ENCODE results near the gene RUNDC1. TPM values are rescaled to one million over a fixed set of nuclear protein-coding genes. Genes with fewer than 3 reads are reported as not detected.
A peak's percentile ranks its signal among the peaks of the same experiment; 100 is the strongest.

RUNDC1 gene
- total and polyA plus RNA-seq, 5 donors from 2014 or later: 10.6 to 15.2 (median 14.1) TPM

GRCh38 chr17:43028221-43028861 is 48.0 kb downstream of the RUNDC1 start:
- Mint-ChIP-seq H3K4me1 (peaks cover 0 to 16% (median 8%) of the 10 kb centered on the region in 4 donors), H3K27me3 (no peaks in the 10 kb centered on the region), H3K36me3 (no peaks in the 10 kb centered on the region), H3K4me3 (peak overlapping the region in 2 of 4 donors; percentile 39 to 90), H3K27ac (peak overlapping the region in 2 of 3 donors; percentile 14 to 34), H3K9me3 (no peaks in the 10 kb centered on the region)
- Histone ChIP-seq H3K4me3 (ENCODE audit: low read depth, low read length) (no peak overlapping the region), H3K27me3 (ENCODE audit: control insufficient read depth, insufficient read depth, low read length) (no peaks in the 10 kb centered on the region), H3K9me3 (ENCODE audit: control insufficient read depth in 2 of 2, low read length in 2 of 2) (no peaks in the 10 kb centered on the region), H3K36me3 (ENCODE audit: control insufficient read depth, insufficient read depth, low read length) (no peaks in the 10 kb centered on the region), H3K4me1 (ENCODE audit: control insufficient read depth, insufficient read depth, low read length, poor library complexity, severe bottlenecking) (peaks cover 16% of the 10 kb centered on the region), H3K27ac (ENCODE audit: insufficient read depth, low read length, poor library complexity, severe bottlenecking) (no peak overlapping the region)
- DNase-seq (no peak), ATAC-seq (ENCODE audit: low read depth in 2 of 2) (no peak)

- ATAC-seq (ENCODE audit: low read depth in 2 of 2): no peak
- no peaks in the 10 kb centered on the region for H3K9me3 ChIP-seq (ENCODE audit: control insufficient read depth in 2 of 2, low read length in 2 of 2)
- no peak overlapping the region for H3K27ac Mint-ChIP-seq
- H3K27ac ChIP-seq (ENCODE audit: insufficient read depth, low read length, poor library complexity, severe bottlenecking): no peak overlapping the region
- H3K9me3 Mint-ChIP-seq: no peaks in the 10 kb centered on the region
- no peak for DNase-seq
- H3K4me1 Mint-ChIP-seq: peaks cover 0 to 6% (median 1%) of the 10 kb centered on the region in 4 donors
- H3K27me3 ChIP-seq (ENCODE audit: control insufficient read depth, insufficient read depth, low read length): no peaks in the 10 kb centered on the region
- H3K36me3 ChIP-seq (ENCODE audit: control insufficient read depth, insufficient read depth, low read length): no peaks in the 10 kb centered on the region
- H3K4me1 ChIP-seq (ENCODE audit: control insufficient read depth, insufficient read depth, low read length, poor library complexity, severe bottlenecking): peaks cover 3% of the 10 kb centered on the region
- H3K4me3 Mint-ChIP-seq: peak overlapping the region in 1 of 4 donors; percentile 80
- no peak overlapping the region for H3K4me3 ChIP-seq (ENCODE audit: low read depth, low read length)
- no peaks in the 10 kb centered on the region for H3K36me3 Mint-ChIP-seq
- H3K27me3 Mint-ChIP-seq: no peaks in the 10 kb centered on the region
These were observed 49.9 kb downstream of the RUNDC1 start for GRCh38 chr17:43030137-43030767.

GRCh38 chr17:43031666-43032065 is 51.3 kb downstream of the RUNDC1 start:
- Mint-ChIP-seq H3K27me3 (no peaks in the 10 kb centered on the region), H3K4me1 (peaks cover 0 to 6% (median 0%) of the 10 kb centered on the region in 4 donors), H3K9me3 (no peaks in the 10 kb centered on the region), H3K27ac (no peak overlapping the region), H3K36me3 (no peaks in the 10 kb centered on the region), H3K4me3 (no peak overlapping the region)
- Histone ChIP-seq H3K27ac (ENCODE audit: insufficient read depth, low read length, poor library complexity, severe bottlenecking) (no peak overlapping the region), H3K36me3 (ENCODE audit: control insufficient read depth, insufficient read depth, low read length) (no peaks in the 10 kb centered on the region), H3K9me3 (ENCODE audit: control insufficient read depth in 2 of 2, low read length in 2 of 2) (no peaks in the 10 kb centered on the region), H3K4me1 (ENCODE audit: control insufficient read depth, insufficient read depth, low read length, poor library complexity, severe bottlenecking) (no peaks in the 10 kb centered on the region), H3K4me3 (ENCODE audit: low read depth, low read length) (no peak overlapping the region), H3K27me3 (ENCODE audit: control insufficient read depth, insufficient read depth, low read length) (no peaks in the 10 kb centered on the region)
- no peak for ATAC-seq (ENCODE audit: low read depth in 2 of 2)
- no peak for DNase-seq

GRCh38 chr17:43033948-43034881 is 53.9 kb downstream of the RUNDC1 start:
- DNase-seq (no peak), ATAC-seq (ENCODE audit: low read depth in 2 of 2) (no peak)
- Mint-ChIP-seq H3K4me1 (peaks cover 0 to 6% (median 0%) of the 10 kb centered on the region in 4 donors), H3K27me3 (no peaks in the 10 kb centered on the region), H3K4me3 (no peak overlapping the region), H3K27ac (peak overlapping the region in 1 of 3 donors; percentile 20), H3K36me3 (no peaks in the 10 kb centered on the region), H3K9me3 (no peaks in the 10 kb centered on the region)
- Histone ChIP-seq H3K36me3 (ENCODE audit: control insufficient read depth, insufficient read depth, low read length) (no peaks in the 10 kb centered on the region), H3K4me3 (ENCODE audit: low read depth, low read length) (no peak overlapping the region), H3K27me3 (ENCODE audit: control insufficient read depth, insufficient read depth, low read length) (no peaks in the 10 kb centered on the region), H3K9me3 (ENCODE audit: control insufficient read depth in 2 of 2, low read length in 2 of 2) (no peaks in the 10 kb centered on the region), H3K4me1 (ENCODE audit: control insufficient read depth, insufficient read depth, low read length, poor library complexity, severe bottlenecking) (no peaks in the 10 kb centered on the region), H3K27ac (ENCODE audit: insufficient read depth, low read length, poor library complexity, severe bottlenecking) (no peak overlapping the region)

GRCh38 chr17:43034894-43035293 is 54.5 kb downstream of the RUNDC1 start:
- Mint-ChIP-seq H3K4me3 (no peak overlapping the region), H3K9me3 (no peaks in the 10 kb centered on the region), H3K27me3 (no peaks in the 10 kb centered on the region), H3K27ac (no peak overlapping the region), H3K4me1 (peaks cover 0 to 6% (median 0%) of the 10 kb centered on the region in 4 donors), H3K36me3 (no peaks in the 10 kb centered on the region)
- H3K36me3 ChIP-seq (ENCODE audit: control insufficient read depth, insufficient read depth, low read length): no peaks in the 10 kb centered on the region
- ATAC-seq (ENCODE audit: low read depth in 2 of 2) (no peak), DNase-seq (no peak)
- H3K27ac ChIP-seq (ENCODE audit: insufficient read depth, low read length, poor library complexity, severe bottlenecking): no peak overlapping the region
- H3K4me3 ChIP-seq (ENCODE audit: low read depth, low read length): no peak overlapping the region
- no peaks in the 10 kb centered on the region for H3K27me3 ChIP-seq (ENCODE audit: control insufficient read depth, insufficient read depth, low read length)
- no peaks in the 10 kb centered on the region for H3K4me1 ChIP-seq (ENCODE audit: control insufficient read depth, insufficient read depth, low read length, poor library complexity, severe bottlenecking)
- H3K9me3 ChIP-seq (ENCODE audit: control insufficient read depth in 2 of 2, low read length in 2 of 2): no peaks in the 10 kb centered on the region

GRCh38 chr17:43039646-43040045 is 59.3 kb downstream of the RUNDC1 start:
- no peak overlapping the region for H3K27ac ChIP-seq (ENCODE audit: insufficient read depth, low read length, poor library complexity, severe bottlenecking)
- no peaks in the 10 kb centered on the region for H3K36me3 Mint-ChIP-seq
- H3K9me3 Mint-ChIP-seq: no peaks in the 10 kb centered on the region
- H3K27ac Mint-ChIP-seq: peak overlapping the region in 2 of 3 donors; percentile 12 to 42
- H3K4me1 Mint-ChIP-seq: no peaks in the 10 kb centered on the region
- H3K27me3 Mint-ChIP-seq: no peaks in the 10 kb centered on the region
- DNase-seq: no peak
- no peaks in the 10 kb centered on the region for H3K27me3 ChIP-seq (ENCODE audit: control insufficient read depth, insufficient read depth, low read length)
- no peak for ATAC-seq (ENCODE audit: low read depth in 2 of 2)
- no peaks in the 10 kb centered on the region for H3K4me1 ChIP-seq (ENCODE audit: control insufficient read depth, insufficient read depth, low read length, poor library complexity, severe bottlenecking)
- no peaks in the 10 kb centered on the region for H3K36me3 ChIP-seq (ENCODE audit: control insufficient read depth, insufficient read depth, low read length)
- H3K4me3 Mint-ChIP-seq: no peak overlapping the region
- no peak overlapping the region for H3K4me3 ChIP-seq (ENCODE audit: low read depth, low read length)
- no peaks in the 10 kb centered on the region for H3K9me3 ChIP-seq (ENCODE audit: control insufficient read depth in 2 of 2, low read length in 2 of 2)

GRCh38 chr17:43040655-43041054 is 60.3 kb downstream of the RUNDC1 start:
- Histone ChIP-seq H3K27me3 (ENCODE audit: control insufficient read depth, insufficient read depth, low read length) (no peaks in the 10 kb centered on the region), H3K4me1 (ENCODE audit: control insufficient read depth, insufficient read depth, low read length, poor library complexity, severe bottlenecking) (no peaks in the 10 kb centered on the region), H3K4me3 (ENCODE audit: low read depth, low read length) (no peak overlapping the region), H3K9me3 (ENCODE audit: control insufficient read depth in 2 of 2, low read length in 2 of 2) (no peaks in the 10 kb centered on the region), H3K36me3 (ENCODE audit: control insufficient read depth, insufficient read depth, low read length) (no peaks in the 10 kb centered on the region), H3K27ac (ENCODE audit: insufficient read depth, low read length, poor library complexity, severe bottlenecking) (no peak overlapping the region)
- ATAC-seq (ENCODE audit: low read depth in 2 of 2) (no peak), DNase-seq (no peak)
- no peaks in the 10 kb centered on the region for H3K36me3 Mint-ChIP-seq
- no peaks in the 10 kb centered on the region for H3K9me3 Mint-ChIP-seq
- H3K4me1 Mint-ChIP-seq: no peaks in the 10 kb centered on the region
- no peak overlapping the region for H3K4me3 Mint-ChIP-seq
- no peaks in the 10 kb centered on the region for H3K27me3 Mint-ChIP-seq
- H3K27ac Mint-ChIP-seq: no peak overlapping the region

Data from CD4-positive, CD25-positive, alpha-beta regulatory T cell (primary cell).